GM19351 (cell line): ENCODE data around the gene CTRB1.

Source experiments
- ATAC-seq: cut with Tn5 transposase; IDR thresholded peaks from one replicate; pipeline ENCODE4 v1.9.1; 2021; ENCODE audit warnings: mild to moderate bottlenecking, moderate library complexity; ENCODE audit not compliant: unreplicated experiment

Gene CTRB1

DNA sequence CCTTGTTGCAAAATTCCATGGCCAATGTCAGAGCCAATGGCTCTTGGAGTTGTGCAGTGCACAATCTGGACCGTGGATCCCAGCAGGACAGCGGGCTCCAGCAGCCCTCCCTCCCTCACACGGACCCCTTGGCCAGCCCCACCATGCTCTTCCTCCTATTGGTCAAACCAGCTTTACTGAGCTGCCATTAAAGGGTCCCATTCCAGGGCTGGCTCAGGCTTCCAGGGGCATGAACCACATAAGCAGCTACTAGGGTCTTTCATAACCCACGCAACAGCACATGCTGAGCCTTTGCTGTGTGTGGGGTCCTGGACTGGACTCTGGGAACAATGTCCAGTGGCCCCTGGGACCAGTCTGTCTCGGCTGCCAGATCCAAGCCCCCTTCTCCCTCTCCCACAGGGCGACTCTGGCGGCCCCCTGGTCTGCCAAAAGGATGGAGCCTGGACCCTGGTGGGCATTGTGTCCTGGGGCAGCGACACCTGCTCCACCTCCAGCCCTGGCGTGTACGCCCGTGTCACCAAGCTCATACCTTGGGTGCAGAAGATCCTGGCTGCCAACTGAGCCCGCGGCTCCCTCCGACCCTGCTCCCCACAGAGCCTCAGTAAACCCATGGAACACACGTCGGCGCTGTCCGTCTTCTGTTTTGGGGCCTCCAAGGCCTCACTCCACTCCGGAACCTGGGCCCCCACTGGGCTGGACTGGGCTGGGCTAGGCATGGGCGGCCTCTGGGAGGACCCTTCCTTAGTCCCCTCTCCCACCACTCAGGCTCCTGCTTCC is 5.7 kb downstream of the CTRB1 start:
- no peak for ATAC-seq

DNA sequence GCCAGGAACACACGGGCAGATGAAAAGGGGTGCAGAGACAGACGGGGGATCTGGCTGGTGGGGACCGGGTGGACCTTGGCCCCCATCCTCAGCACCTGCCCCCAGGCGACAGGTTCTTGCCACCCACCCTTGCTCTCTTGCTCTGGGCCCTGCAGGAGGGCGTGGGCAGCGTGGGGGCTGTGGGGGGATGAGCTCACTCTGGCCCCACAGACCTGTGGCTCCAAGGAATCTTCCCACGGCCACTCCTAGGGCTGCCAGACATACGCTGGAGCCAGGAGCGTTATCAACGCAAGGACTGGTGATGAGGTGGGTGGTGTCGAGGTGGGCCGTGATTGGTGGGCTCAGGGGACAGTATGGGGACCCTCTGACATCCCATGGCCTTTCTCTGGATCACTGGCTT is 6.3 kb downstream of the CTRB1 start:
- no peak for ATAC-seq

DNA sequence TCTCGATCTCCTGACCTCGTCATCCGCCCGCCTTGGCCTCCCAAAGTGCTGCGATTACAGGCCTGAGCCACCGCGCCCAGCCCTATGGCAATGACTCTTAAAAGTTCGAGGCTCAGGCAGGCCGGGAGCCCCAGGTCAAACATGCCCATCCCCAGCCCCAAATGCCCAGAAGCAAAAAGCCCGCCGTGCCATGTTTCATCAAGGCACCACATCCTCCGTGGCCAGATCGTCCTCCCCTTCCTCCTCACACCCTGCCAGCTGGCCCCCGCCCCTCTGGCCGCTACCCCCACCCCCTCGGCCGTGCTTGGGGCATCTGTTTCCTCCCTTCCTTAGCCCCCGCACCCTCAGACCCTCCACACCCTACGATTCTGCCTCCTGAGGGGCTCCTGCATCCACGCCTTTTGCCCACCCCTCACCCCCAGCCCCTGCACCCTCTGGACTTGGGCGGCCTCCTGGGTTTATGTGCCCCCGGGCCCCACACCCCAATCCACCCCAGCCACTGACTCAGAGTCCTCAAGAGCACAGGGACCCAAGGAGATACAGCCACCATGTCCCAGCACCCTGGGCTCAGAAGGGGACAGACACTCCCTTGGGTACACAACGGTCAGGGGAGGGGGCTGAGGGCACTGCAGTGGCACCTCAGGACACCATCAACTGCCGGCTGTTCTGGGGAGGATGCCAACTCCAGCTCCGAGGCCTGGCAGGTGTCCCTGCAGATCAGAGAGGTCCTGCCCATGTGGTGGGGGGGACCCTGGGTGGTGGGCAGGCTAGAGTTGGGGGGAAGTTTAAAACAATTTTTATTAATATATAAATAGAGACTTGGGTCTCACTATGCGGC is 7.1 kb downstream of the CTRB1 start:
- no peak for ATAC-seq

DNA sequence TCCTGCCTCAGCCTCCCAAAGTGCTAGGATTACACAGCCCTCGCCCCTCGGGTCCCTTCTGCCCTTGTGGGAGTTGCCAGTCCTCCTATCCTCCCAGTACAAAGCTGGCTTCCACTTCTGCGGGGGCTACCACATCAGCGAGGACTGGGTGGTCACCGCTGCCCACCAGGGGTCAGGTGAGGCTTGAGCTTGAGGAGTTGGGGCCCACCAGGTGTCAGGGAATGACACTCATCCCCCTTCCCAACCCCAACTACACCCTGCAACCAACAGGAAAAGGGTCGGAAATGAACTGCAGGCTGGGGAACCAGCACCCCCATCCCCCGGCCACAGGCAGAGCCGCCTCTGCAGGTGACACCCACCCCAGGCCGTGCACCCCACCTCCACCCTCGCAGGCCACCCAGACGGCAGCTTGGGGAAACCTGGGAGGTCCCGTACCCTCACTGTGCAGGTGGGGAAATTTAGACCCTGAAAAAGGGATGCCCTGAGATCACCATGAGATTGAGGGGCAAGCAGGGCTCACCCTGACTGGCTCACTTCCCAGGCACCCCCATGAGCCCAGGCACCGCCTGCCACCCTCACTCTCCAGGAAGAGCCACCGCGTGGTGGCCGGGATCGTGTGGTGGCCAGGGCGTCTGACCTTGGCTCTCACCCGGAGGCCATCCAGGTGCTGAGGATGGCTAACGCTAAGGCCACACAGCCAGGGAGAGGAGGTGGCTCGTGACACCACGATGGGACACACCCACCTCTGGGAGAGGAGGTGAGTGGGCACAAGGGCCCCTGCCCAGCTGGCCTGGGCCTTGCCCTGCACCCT is 8.0 kb downstream of the CTRB1 start:
- no peak for ATAC-seq

DNA sequence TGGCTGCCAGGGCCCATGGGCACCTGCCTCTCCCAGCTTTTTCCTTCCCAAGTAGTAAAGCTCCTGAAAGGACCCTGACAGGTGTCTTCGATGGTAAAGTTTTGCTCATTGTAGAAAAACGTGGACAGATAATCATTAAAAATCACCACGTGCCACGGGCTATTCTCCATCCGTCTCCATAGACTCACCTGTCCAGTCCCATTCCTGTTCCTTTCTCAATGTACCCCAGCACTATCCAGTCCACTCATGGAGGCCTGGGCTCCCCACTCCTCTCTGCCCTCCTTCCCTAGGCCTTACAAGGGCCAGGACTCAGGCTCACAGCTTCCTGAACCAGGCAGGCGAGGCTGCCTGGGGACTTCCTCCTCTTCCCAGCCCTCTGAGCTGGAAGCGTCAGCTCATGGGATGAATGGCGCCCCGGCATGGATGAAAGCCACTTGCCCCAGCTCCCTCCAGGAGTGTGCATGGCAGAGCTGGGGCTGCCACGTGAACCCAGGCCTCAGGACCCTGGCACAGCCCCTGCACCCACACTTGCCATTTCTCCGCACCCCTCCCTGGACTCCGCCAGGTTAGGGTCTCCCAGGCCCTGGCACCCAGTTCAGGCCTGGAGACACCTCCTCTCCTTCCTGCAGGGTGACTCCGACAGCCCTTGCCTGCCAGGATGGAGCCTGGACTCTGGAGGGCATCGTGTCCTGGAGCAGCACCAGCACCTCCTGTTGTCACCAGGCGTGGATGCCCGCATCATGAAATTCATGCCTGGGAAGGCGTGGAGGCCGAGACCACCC is 8.8 kb downstream of the CTRB1 start:
- ATAC-seq, result no peak

DNA sequence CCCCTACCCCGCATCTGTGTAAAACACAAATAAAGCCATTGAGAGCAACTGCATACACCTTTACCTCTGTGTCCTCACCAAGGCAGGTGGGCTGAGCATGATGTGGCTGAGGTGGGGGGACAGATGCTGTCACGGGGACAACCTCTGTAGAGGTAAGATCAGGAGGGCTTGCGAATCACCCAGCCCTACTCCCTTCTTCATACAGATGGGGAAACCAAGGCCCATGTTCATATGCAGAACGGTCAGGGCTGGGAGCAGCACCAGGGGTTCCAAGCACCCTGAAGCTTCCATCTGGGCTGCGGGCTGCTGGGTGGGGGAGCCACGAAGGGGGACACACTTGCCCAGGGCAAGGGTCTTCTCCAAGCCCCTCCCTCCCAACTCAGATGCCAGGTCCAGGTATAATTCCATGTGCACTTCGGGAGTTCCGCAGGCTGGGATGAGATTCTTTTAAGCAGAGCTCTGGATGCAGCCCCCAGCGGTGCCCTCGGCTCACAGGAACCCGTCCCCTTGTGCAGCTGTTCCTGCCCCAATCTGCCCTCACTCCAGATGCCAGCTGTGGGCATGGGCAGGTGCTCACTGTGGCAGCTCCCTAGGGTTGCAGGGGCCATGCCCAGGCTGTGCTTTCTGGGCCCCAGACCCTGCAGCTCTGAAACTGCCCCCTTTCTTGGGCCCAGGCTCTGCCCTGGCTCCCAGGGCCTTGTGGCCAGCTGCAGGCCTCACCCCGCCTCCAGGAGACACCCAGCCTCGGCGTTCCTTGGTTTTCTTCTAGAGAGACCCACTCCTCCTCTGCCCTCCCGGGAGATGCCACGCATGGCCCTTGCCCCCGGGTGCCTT is 9.6 kb downstream of the CTRB1 start:
- ATAC-seq, result no peak

DNA sequence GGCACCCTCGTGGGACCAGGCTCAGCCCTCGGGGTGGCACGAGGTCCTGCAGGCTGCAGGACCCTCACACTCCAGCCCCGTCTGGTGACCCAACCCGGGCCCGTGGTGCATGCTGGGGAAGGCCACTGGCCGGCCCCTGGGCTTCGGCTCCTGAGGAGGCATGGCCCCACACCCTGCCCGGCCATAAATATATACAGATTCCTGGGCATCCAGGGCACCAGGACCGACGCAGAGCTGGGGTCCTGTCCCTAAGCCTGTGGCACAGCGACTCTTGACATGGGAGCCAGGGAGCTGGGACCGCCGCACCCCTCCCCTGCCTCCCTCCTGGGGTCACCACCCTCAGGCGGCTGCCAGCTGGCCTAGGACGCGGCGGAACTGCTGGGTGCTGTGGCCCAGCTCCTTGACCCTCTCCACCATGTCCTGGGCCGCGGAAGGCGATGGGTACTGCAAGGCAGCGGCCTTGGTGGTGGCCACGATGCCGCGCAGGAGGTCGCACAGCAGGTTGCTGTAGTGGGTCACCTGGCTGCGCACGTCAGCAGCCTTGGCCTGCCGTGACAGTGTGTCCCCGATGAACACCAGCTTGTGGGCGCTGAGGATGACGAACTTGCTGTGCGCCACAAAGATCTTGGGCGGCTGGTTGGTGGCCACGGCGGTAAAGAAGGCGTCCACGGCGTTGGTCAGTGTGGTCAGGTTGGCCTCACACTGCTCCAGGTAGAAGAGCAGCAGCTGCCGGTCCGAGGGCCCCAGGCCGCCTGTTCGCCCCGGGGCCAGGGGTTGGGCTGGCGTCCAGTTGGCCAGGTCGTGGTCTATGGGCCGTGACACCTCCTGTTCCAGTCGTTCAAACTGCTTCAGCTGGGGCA is 10.6 kb downstream of the CTRB1 start:
- no peak for ATAC-seq

DNA sequence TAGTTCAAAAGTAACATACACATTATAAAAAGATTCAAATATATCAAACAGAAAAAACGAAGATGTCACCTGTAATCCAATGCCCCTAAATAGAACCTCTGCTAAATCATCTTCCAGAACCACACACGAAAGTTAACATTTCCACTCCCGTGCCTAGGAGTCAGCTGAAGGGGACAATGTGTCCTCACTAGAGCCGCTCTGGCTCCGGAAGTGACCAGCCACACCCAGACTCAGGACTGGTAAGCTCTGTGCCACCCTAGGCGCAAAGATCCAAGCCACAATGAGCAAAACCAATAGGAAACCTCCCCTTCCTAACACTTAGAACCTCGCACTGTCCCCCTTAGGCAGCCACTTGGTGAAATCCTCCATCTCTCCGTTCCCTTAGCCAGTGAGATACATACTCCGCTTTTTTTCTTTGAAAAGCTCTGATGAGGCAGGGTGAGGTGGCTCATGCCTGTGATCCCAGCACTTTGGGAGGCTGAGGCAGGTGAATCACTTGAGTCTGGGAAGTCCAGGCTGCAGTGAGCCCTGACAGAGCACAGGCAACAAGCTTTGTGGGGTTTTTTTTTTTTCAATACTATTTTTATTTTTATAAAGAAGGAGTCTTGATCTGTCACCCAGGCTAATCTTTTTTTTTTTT is 11.8 kb downstream of the CTRB1 start:
- ATAC-seq, result no peak

DNA sequence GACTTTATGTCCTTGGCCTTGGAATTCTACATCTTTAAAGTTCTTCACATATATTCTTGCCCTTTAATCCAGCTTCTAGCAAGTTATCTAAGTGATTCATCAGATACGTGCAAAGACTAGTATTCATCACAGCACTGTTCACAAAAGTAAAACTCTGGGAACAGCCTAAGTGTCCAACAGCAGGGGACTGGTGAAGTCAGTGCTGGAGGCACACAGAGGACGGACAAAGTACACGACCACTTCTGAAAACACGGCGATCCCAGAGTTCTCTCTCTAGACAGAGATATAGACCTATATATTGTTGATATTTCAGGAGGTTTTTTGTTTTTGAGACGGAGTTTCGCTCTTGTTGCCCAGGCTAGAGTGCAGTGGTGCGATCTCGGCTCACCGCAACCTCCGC is 12.8 kb downstream of the CTRB1 start:
- no peak for ATAC-seq

DNA sequence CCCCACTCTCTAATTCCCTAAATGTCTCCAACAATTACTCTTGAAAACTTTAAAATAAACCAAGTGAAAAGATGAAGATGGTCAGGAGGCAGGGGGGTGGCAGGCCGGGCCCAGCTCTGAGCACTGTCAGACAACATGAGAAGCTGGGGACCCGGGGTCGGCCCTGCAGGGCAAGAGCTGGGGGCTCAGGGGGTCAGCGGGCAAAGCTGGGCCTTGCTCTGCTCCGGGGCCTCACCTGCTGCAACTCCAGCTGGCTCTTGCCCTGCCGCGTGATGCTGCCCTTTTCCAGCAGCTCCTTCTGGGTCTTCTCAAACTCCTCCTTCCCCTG is 14.8 kb downstream of the CTRB1 start:
- ATAC-seq, result no peak

DNA sequence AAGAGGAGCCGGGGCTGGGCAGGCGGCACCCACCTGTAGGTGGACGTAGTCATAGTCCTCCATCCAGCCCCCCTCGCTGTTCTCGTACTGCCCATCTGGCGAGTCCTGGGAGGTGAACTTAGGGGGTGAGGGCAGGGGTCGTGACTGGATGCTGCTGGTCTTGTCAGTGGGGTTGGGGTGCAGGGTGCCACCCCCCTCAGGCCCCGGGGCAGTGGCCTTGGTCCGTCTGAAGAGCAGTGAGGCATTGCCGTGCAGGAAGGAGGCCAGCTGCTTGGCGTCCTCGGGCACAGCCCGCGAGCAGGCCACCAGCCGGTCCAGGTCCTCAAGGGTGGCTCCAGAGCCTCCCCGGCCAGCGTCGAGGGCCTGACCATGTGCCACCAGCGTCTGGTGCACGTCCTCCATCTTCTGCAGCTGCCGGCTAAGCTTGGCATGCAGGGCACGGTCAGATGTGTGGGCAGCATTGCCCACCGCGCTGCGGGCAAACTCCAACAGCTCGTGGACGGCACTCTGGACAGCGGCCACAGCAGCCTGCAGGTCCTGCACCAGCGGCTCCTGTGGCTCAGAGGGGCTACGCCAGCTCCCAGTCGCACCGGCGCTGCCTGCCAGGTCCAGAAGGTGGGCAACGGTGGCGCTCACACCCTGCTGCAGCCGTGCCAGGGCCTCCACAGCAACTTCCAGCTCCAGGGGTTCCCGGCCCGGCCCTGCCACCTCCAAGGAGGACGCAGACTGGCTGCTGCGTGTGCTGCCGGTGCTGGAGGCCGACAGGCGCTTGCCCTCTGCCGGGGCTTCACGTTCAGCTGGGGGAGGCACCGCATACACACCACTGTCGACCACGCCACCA is 16.3 kb downstream of the CTRB1 start:
- ATAC-seq, result no peak

DNA sequence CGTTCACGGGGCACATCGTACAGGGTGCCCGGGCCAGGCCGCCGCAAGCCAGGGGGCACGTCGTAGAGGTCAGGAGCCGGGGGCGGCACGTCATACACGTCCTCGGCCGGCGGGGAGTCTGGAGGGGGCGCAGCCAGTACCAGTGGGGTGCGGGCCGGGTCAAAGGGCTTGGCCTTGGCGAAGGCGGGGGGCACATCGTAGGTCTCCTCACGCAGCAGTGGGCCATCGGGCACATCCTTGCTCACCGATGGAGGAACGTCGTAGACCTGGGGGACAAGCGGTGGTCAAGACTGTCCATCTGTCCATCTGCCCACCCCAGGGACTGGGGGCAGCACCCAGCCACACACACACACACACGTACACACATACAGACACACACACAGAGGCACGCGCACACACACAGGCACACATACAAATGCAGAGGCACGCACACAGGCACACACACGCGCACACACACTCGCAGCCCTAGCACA is 17.0 kb downstream of the CTRB1 start:
- no peak for ATAC-seq

DNA sequence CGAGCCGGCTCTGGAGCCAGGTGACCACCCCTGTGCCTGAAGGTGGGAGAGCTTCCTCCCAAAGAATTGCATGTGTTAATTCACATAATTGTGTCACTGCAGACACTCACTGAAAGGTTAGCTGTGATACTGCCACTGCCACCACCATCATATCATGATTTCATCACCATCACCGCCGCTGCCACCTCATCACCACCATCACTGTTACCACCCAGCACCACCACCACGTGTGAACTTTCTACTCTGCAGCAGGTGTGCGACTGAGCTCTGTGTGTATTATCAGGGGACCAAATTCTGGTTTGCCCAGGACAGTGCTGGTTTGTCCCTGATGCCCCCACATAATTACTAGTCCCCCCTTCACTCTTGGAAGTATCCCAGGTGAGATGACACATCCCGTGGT is 17.4 kb downstream of the CTRB1 start:
- ATAC-seq, result no peak

DNA sequence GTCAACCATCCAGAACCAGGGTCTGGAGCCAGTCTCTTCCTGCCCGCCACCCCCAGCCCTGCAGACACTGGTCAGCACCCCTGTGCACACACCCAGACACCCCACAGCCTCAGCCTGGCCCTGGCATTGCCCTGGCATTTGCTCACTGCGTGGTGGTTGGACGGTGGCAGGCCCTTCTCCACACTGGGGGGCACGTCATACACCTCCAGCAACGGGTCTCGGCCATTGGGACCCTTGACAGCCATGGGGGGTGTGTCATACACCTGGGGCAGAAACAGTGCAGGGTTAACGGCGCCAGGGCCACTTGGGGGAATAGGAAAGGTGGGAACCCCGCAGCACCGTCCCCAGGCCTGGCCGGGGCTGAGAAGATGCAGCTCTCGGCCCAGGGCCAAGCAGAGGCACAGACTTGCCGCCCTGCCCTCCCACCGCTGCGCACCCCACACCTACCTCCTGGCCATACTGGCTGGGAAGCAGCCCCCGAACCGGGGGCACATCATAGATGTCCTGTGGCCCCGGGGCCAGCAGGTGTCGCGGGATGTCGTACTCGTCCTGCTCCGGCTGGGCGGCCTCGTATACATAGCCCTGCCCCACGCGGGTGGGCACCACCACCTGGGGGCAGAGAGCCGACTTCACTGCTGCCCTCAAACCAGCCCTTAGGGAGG is 18.1 kb downstream of the CTRB1 start:
- ATAC-seq, result no peak

DNA sequence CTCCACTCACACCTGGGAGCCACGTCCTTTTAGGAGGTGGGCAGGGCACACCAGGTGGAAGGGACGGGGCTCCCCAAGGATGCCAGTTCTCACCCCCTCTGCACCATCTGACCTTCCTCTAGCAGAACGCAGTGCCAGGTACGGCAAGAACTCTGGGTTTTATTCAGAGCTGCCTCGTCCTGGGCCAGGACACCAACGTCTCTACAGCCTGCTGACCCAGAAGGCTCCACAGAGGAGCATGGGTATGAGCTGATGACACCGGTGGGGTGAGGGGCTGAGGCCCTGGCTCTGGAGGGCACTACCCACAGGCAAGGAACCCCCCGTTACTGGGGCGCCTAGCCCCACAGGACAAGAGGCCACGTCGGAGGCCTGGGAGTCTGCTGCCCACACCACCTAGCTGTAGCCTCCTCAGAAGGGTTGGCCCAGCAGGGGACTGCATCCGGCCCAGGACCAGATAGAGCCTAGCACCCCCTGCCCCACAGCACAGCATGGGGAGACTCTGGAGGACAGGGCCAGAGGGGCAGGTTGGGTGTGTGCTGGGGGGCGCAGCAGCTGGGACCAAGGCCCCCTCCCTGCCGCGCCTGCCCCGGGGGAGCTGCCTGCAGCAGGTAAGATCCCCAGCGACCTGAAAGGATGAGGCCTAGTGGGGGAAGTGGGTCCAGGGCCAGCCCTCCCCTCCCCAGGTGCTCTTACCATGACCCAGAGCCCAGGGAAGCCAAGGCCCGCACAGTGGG is 18.8 kb downstream of the CTRB1 start:
- no peak for ATAC-seq

DNA sequence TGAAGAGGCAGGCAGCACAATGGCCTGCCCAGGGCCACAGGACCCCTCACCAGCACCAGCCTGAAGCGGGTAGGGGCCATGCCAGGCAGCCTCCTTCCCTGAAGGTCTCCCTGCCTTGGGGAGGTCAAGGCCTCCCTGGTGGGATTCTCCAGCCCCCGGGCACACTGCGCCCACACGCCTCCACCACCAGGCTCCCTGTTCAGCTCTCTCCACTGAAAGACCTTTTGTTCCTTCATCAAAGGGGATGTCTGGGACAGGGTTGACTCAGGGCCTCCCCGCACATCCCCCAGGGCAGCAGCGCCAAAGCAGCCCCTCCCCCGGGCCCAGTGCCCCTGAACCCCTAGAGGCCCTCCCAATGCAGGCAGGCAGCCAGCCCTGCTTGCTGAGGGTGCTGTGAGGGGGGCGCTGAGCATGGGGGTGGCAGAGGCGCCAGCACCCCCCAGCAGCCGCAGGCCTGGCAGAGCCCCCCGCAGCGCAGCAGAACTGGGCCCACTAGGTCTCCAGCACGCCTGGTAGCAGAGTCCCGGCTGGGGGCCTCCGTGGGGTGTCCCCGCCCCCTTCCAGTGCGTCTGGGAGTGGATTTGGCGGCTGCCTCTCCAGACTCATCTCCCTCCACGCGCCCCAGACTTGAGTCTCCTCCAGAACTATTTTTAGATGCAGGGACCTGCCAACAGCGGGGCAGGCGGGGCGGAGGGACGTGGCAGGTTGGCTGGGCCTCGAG is 19.5 kb downstream of the CTRB1 start:
- no peak for ATAC-seq
